ENCODE results near the gene AP1S2. TPM values are rescaled to one million over a fixed set of nuclear protein-coding genes. Genes with fewer than 3 reads are reported as not detected.
A peak's percentile ranks its signal among the peaks of the same experiment; 100 is the strongest.

Gene AP1S2
- total RNA-seq = 99.3 TPM

DNA sequence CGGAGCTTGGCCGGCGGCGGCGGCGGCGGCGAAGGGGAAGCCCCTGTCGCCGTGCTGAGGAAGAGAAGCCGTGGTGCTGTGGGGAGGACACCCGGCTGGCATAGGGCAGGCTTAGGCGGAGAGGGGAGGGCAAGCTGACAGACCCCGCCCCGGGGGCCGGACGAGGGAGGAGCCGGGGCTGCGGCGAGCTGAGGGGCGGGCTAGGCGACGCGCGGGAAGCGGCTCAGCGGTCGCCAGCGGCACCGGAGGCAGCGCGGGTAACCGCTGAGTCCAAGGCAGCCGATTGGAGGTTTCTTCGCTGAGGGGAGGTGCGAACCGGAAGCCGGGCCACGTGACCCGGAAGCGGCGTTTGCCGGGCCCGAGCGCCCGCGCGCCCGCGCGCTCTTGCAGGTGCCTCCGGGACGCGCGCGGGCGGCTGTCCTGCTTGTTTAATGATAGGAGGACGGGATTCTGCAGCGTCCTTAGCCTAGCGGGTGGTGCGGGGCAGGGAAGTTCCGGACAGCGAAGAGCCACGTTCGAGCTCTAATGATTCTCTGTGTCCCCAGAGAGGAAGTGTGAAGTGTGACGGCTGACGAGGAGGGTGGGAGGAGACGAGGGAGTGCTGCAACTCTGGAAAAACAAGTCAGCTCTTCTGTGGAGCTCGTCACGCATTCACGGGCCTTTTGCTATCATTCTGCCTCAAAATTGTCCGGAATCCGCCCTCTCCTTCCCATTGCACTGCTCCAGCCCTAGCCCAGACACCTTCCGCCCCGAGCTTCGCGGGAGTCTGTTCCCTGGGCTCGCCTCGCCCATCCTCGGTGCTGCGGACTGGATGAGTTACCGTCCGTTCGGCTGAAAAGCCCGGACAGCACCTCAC is at the start of gene AP1S2:
AP1S2 (minus strand) TSS at position 102 of the 856 bp plus-strand sequence. CDS start 2,289 bp downstream, outside the sequence.
- H3K27ac ChIP-seq = peak within 1 kb of the TSS; percentile 92 to 93
- intact Hi-C loops (cut with DNase I) = loop anchor here (1.0 to 5.0 kb wide), 7 partner anchors 65 to 932 kb away; partner anchors contain the start of genes CA5B, PIGA, PIR and SYAP1
- H3K4me1 ChIP-seq = peaks cover 0 to 9% of the 10 kb centered on the region in 2 donors
- peak within 1 kb of the TSS; percentile 84 for H3K4me3 ChIP-seq
- TF ChIP-seq, protein P1, sequence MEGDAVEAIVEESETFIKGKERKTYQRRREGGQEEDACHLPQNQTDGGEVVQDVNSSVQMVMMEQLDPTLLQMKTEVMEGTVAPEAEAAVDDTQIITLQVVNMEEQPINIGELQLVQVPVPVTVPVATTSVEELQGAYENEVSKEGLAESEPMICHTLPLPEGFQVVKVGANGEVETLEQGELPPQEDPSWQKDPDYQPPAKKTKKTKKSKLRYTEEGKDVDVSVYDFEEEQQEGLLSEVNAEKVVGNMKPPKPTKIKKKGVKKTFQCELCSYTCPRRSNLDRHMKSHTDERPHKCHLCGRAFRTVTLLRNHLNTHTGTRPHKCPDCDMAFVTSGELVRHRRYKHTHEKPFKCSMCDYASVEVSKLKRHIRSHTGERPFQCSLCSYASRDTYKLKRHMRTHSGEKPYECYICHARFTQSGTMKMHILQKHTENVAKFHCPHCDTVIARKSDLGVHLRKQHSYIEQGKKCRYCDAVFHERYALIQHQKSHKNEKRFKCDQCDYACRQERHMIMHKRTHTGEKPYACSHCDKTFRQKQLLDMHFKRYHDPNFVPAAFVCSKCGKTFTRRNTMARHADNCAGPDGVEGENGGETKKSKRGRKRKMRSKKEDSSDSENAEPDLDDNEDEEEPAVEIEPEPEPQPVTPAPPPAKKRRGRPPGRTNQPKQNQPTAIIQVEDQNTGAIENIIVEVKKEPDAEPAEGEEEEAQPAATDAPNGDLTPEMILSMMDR (IDR thresholded peaks at IDR 0.05) = no peak
- DNase-seq (ENCODE audit: low spot score in 2 of 2) = peak; percentile 80 to 97
- H3K27me3 ChIP-seq = no peaks in the 10 kb centered on the region
- H3K9me3 ChIP-seq = no peaks in the 10 kb centered on the region
- H3K36me3 ChIP-seq = no peaks in the 10 kb centered on the region

DNA sequence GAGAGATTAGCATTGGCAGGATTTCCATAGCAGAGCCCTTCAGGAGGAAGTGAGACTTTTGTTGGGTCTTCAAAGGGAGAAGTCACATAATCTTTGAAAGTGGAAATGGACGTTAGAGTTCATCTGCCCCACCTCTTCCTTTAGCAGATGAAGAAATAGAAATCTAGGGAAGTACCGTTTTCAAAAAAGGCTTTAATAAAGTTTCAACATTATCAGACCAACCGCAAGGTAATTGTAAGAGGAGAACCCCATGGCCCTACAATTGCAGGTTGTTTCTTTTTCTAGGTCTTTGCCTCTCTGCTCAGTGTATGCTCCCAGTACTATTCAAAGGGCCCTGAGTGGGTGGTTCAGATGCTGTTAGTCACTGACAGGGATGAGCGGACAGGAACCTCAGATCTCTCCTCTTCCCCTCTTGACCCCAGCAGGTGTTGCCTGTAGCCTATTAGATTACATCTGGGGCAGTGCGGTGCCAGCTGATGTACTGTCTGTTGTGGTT is 48.6 kb upstream of the AP1S2 start:
- DNase-seq (ENCODE audit: low spot score in 2 of 2) = no peak
- H3K4me3 ChIP-seq = no peak overlapping the region
- H3K4me1 ChIP-seq = no peaks in the 10 kb centered on the region
- no peak overlapping the region for H3K27ac ChIP-seq
- peaks cover 6% of the 10 kb centered on the region in 2 donors for H3K9me3 ChIP-seq
- TF ChIP-seq, protein P1 (IDR thresholded peaks at IDR 0.05) = no peak
- H3K36me3 ChIP-seq = no peaks in the 10 kb centered on the region
- intact Hi-C loops (cut with DNase I) = no loop called here
- no peaks in the 10 kb centered on the region for H3K27me3 ChIP-seq

DNA sequence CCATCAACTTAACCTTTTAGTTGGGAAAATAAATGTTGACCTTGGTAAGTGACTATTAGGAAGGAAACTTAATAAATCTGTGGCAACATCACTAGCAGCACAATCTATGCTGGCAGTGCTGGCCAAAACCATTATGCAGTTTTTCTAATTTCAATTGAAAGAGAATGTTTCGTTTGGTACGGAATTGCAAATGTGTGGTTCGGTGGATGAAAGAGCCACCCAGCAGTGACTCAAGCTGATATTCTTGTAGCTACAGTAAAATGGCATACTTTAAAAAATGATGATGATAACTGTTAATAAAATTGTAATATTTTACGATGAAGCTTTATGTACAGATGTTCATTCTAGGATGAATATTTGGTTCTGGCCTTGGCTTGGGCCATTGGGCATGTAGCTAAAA is 40.7 kb upstream of the AP1S2 start:
- Histone ChIP-seq H3K4me1 (no peaks in the 10 kb centered on the region), H3K36me3 (no peaks in the 10 kb centered on the region), H3K27me3 (no peaks in the 10 kb centered on the region), H3K27ac (no peak overlapping the region), H3K9me3 (no peaks in the 10 kb centered on the region), H3K4me3 (no peak overlapping the region)
- intact Hi-C loops (cut with DNase I) = no loop called here
- TF ChIP-seq, protein P1 (IDR thresholded peaks at IDR 0.05) = no peak
- no peak for DNase-seq (ENCODE audit: low spot score in 2 of 2)

DNA sequence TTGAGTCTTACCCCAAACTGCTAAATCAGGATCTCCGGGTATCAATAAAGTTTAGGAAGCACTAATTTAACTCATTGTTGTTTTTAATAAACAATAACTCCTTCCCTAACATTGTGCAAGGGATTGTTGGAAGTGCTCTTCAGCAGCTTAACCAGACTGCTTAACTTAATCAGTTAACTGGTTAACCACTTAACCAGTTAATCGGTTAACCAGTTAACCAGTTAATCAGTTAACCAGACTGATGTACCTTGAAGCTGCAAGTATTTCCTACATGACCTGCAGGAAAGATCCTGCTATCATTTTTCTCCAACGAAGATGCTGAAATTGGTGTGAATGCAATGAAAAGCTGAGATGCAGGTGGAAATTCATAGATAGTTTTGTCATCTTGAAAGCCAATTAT is 40.1 kb upstream of the AP1S2 start:
- Histone ChIP-seq H3K4me1 (no peaks in the 10 kb centered on the region), H3K27ac (no peak overlapping the region), H3K27me3 (no peaks in the 10 kb centered on the region), H3K4me3 (no peak overlapping the region), H3K36me3 (no peaks in the 10 kb centered on the region), H3K9me3 (no peaks in the 10 kb centered on the region)
- TF ChIP-seq, protein P1 (IDR thresholded peaks at IDR 0.05) = no peak
- intact Hi-C loops (cut with DNase I) = no loop called here
- DNase-seq (ENCODE audit: low spot score in 2 of 2) = no peak

DNA sequence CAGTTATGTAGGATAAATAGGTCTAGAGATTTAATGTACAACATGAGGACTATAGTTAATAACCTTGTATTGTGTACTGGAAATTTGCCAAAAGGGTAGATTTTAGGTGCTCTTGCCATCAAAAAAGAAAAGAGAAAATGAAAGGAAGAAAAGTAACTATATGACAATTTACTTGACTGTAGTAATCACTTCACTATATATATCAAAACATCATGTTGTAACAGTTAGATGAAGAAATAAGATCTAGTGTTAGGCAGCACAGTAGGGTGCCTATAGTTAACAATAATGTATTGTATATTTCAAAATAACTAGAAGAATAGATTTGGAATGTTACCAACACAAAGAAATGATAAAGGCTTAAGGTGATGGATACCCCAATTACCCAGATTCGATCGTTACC is 35.9 kb upstream of the AP1S2 start:
- no peaks in the 10 kb centered on the region for H3K4me1 ChIP-seq
- H3K27ac ChIP-seq = no peak overlapping the region
- DNase-seq (ENCODE audit: low spot score in 2 of 2) = no peak
- no peaks in the 10 kb centered on the region for H3K36me3 ChIP-seq
- H3K4me3 ChIP-seq = no peak overlapping the region
- intact Hi-C loops (cut with DNase I) = no loop called here
- H3K9me3 ChIP-seq = no peaks in the 10 kb centered on the region
- TF ChIP-seq, protein P1 (IDR thresholded peaks at IDR 0.05) = no peak
- H3K27me3 ChIP-seq = no peaks in the 10 kb centered on the region
